Osteocyte (in vitro differentiated cells): ENCODE data around the gene TMEM161A. TPM values are rescaled to one million over a fixed set of nuclear protein-coding genes. Genes with fewer than 3 reads are reported as not detected.

Source experiments
- DNase-seq: peaks from one replicate; pipeline ENCODE4 v3.0.0; 2021; ENCODE audit warnings: mixed read lengths; ENCODE audit not compliant: unreplicated experiment; ENCODE audit errors: extremely low spot score
- H3K27ac Mint-ChIP-seq: one replicate; pipeline ENCODE4 v1.8.0; 2021; ENCODE audit warnings: mild to moderate bottlenecking, mixed read lengths; ENCODE audit not compliant: unreplicated experiment
- H3K27me3 Mint-ChIP-seq: one replicate; pipeline ENCODE4 v1.8.0; 2021; ENCODE audit warnings: mixed read lengths; ENCODE audit not compliant: unreplicated experiment
- H3K36me3 Mint-ChIP-seq: one replicate; pipeline ENCODE4 v1.8.0; 2021; ENCODE audit warnings: mixed read lengths; ENCODE audit not compliant: unreplicated experiment
- H3K4me1 Mint-ChIP-seq: one replicate; pipeline ENCODE4 v1.8.0; 2021; ENCODE audit warnings: mixed read lengths; ENCODE audit not compliant: unreplicated experiment
- H3K4me3 Mint-ChIP-seq: one replicate; pipeline ENCODE4 v1.8.0; 2021; ENCODE audit warnings: mild to moderate bottlenecking, moderate library complexity, mixed read lengths; ENCODE audit not compliant: unreplicated experiment
- H3K9me3 Mint-ChIP-seq: one replicate; pipeline ENCODE4 v1.8.0; 2021; ENCODE audit warnings: mixed read lengths; ENCODE audit not compliant: unreplicated experiment
- CTCF ChIP-seq: fragments of 200-600 bp; sonication (generic); IDR thresholded peaks from 2 replicates; pipeline ENCODE4 v1.5.0; 2021; ENCODE audit warnings: antibody characterized with exemption, mild to moderate bottlenecking, moderate library complexity
- total RNA-seq: library from RNA; stranded (reverse); gene quantifications from 2 replicates; pipeline ENCODE4 v1.2.1, GENCODE V29; 2021

Gene TMEM161A
- total RNA-seq, 1 donor from 2014 or later: 34.3 TPM

DNA sequence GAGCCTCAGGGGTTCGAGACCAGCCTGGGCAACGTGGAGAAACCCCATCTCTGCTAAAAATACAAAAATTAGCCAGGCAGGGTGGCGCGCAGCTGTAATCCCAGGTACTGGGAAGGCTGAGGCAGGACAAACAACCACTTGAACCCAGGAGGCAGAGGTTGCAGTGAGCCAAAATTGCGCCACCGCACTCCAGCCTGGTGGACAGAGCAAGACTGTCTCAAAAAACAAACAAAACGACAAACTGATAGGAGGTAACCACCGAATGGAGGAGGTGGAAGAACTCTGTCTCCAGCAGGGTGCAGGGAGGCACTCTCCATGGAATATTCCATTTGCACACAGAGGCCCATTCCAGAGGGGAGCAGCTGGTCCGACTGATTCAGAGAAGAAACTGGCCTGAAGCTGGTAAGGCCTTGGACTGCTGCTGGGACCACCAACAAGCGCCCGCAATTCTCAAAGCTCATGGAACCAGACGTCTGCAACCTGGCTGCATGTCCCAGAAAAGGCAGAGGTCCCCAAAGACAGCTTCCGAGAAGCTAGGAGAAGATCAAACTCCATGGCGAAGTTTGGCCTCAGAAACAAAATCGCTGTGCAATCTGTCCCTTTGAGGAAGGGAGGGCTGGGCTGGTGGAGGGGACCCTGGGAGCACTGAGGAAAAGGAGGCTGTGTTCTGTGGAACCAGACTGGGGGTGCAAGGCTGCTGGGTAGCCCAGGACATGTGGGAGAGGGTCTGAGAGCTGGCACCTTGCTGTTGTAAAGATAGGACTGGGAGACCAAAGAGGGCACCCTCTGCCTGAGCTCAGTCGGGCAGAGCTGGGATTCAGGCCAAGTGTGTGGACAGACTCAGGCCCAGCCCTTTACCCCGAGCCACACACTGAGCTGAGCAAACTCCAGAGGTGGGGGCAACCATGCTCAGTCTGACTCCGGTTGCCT is 39.3 kb downstream of the TMEM161A start:
- Mint-ChIP-seq H3K27me3 (no peaks in the 10 kb centered on the region), H3K4me1 (no peaks in the 10 kb centered on the region), H3K27ac (no peak overlapping the region), H3K9me3 (no peaks in the 10 kb centered on the region), H3K36me3 (peaks cover 3% of the 10 kb centered on the region), H3K4me3 (no peak overlapping the region)
- TF ChIP-seq CTCF: no peak
- no peak for DNase-seq

DNA sequence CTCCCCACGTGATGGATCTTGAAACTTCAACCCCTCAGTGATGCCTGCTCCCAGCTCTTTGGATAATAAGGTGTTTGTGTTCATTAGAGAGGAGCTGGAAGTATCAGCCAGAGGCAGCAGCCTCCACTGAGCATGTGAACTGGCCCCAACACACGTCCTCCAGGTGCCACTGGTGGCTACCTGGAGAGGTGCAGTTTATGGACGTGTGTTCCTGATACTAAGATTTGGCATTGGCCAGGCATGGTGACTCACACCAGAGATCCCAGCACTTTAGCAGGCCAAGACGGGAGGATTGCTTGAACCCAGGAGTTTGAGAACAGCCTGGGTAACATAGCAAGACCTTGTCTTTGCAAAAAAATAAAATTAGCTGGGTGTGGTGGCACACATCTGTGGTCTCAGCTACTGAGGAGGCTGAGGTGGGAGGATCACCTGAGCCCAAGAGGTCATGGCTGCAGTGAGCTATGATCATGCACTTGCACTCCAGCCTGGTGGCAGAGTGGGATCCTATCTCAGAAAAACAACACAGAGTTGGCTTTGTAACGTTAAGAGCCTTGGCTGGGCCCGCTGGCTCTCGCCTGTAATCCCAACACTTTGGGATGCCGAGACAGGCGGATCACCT is 40.1 kb downstream of the TMEM161A start:
- H3K4me3 Mint-ChIP-seq: no peak overlapping the region
- no peaks in the 10 kb centered on the region for H3K9me3 Mint-ChIP-seq
- H3K27me3 Mint-ChIP-seq: no peaks in the 10 kb centered on the region
- H3K27ac Mint-ChIP-seq: no peak overlapping the region
- TF ChIP-seq CTCF: no peak
- no peaks in the 10 kb centered on the region for H3K4me1 Mint-ChIP-seq
- peaks cover 3% of the 10 kb centered on the region for H3K36me3 Mint-ChIP-seq
- DNase-seq: no peak

DNA sequence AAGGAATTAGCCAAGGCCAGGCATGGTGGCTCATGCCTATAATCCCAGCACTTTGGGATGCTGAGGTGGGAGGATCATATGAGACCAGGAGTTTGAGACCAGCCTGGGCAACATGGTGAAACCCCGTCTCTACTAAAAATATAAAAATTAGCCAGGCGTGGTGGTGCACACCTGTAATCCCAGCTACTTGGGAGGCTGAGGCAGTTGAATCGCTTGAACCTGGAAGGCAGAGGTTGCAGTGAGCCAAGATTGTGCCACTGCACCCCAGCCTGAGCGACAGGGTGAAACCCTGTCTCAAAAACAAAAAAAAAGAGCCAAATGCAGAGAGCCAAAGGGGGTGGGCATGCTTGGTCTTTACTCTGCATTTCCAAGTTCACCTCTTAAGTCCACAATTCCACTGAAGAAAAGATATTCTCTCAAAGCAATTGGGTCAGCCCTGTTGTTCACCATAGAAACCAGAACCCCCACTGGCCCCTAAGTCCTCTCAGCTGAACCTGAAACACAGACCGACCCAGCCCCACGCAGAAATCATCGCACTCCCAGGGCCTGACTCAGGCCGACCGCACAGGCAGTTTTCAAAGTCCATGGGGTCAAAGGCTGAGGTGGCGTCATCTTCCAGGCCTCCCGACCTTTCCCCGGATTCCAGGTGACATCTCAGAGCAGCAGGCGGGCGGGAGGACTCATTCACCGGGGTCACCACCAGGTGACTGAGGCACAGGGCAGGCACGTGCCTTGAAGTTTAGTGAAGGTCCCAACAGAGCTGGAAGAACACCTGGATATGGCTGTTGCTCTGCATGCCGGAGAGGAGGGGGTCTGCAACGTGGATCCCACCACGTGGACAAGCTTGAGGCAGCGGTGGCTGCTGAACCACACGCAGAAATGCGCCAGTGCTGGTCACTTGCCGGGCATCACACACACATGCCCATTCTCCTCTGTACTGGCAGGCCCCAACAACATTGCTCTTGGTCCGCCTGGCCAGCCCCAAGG is 41.3 kb downstream of the TMEM161A start:
- no peak for DNase-seq
- H3K27ac Mint-ChIP-seq: no peak overlapping the region
- H3K4me3 Mint-ChIP-seq: no peak overlapping the region
- no peaks in the 10 kb centered on the region for H3K9me3 Mint-ChIP-seq
- TF ChIP-seq CTCF: no peak
- H3K4me1 Mint-ChIP-seq: no peaks in the 10 kb centered on the region
- H3K27me3 Mint-ChIP-seq: no peaks in the 10 kb centered on the region
- peaks cover 3% of the 10 kb centered on the region for H3K36me3 Mint-ChIP-seq

GRCh38 chr19:19095691-19096090 is 42.6 kb downstream of the TMEM161A start:
- TF ChIP-seq CTCF: no peak
- Mint-ChIP-seq H3K4me1 (no peaks in the 10 kb centered on the region), H3K27ac (no peak overlapping the region), H3K27me3 (no peaks in the 10 kb centered on the region), H3K4me3 (no peak overlapping the region), H3K9me3 (no peaks in the 10 kb centered on the region), H3K36me3 (peaks cover 3% of the 10 kb centered on the region)
- DNase-seq: no peak
